ENCODE results near the gene S100A13. TPM values are rescaled to one million over a fixed set of nuclear protein-coding genes. Genes with fewer than 3 reads are reported as not detected.

S100A13 gene
- total and polyA plus RNA-seq, 9 of the 15 experiments (the other 6 are each of a cell fraction or from before 2014, with no cell fraction given): 41.9 to 129 (median 58.0) TPM

DNA sequence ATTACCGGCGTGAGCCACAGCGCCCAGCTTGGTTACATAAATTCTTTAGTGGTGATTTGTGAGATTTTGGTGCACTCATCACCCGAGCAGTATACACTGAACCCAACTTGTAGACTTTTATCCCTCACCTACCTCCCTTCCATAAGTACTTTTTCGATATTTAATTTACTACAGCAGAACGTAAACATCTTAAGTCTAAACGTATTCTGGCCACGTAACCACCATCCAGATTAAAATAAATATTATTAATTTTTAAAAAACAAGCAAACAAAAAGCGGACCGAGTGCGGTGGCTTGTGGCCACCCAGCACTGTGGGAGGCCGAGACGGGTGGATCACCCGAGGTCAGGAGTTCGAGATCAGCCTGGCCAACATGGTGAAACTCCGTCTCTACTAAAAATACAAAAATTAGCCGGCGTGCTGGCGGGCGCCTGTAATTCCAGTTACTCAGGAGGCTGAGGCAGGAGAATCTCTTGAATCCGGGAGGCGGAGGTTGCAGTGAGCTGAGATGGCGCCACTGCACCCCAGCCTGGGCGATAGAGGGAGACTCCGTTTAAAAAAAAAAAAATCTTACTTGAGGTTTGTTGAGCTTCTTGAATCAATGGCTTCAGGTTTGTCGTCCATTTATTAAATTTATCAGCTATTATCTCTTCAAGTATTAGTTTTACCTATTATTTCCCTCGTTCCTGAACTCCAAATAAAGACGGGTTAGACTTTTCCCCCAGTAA lies 44.5 kb upstream of the S100A13 start (continued):
- TF ChIP-seq, protein P1, sequence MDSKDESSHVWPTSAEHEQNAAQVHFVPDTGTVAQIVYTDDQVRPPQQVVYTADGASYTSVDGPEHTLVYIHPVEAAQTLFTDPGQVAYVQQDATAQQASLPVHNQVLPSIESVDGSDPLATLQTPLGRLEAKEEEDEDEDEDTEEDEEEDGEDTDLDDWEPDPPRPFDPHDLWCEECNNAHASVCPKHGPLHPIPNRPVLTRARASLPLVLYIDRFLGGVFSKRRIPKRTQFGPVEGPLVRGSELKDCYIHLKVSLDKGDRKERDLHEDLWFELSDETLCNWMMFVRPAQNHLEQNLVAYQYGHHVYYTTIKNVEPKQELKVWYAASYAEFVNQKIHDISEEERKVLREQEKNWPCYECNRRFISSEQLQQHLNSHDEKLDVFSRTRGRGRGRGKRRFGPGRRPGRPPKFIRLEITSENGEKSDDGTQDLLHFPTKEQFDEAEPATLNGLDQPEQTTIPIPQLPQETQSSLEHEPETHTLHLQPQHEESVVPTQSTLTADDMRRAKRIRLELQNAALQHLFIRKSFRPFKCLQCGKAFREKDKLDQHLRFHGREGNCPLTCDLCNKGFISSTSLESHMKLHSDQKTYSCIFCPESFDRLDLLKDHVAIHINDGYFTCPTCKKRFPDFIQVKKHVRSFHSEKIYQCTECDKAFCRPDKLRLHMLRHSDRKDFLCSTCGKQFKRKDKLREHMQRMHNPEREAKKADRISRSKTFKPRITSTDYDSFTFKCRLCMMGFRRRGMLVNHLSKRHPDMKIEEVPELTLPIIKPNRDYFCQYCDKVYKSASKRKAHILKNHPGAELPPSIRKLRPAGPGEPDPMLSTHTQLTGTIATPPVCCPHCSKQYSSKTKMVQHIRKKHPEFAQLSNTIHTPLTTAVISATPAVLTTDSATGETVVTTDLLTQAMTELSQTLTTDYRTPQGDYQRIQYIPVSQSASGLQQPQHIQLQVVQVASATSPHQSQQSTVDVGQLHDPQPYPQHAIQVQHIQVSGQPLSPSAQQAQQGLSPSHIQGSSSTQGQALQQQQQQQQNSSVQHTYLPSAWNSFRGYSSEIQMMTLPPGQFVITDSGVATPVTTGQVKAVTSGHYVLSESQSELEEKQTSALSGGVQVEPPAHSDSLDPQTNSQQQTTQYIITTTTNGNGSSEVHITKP (IDR thresholded peaks at IDR 0.05; ENCODE audit: partially characterized antibody): peak; percentile 6
- TF ChIP-seq POLR2G (IDR thresholded peaks at IDR 0.05; ENCODE audit: low read depth, low read length) (peak; percentile 62), NRF1 (conservative IDR thresholded peaks at IDR 0.05 in 1 of 2, IDR thresholded peaks at IDR 0.05 in 1 of 2) (0 out of 4 replicates have a peak, but pooled peaks of 1 of the 2 experiments have one; percentile 5), GTF2A2 (tag; IDR thresholded peaks at IDR 0.05) (0 out of 2 replicates have a peak, but pooled peaks have one; percentile 17), RAD21 (CRISPR knock-in tag; conservative IDR thresholded peaks at IDR 0.05 in 1 of 2, IDR thresholded peaks at IDR 0.05 in 1 of 2) (peak in 1 of 2 experiments; percentile 21; a peak in 1 of 4 replicates), ADNP (tag; IDR thresholded peaks at IDR 0.05) (peak; percentile 97), TAF1 (IDR thresholded peaks at IDR 0.05; ENCODE audit: control insufficient read depth, extremely low read depth, insufficient read depth, low read length, severe bottlenecking) (peak; percentile 0), CEBPB (tag; IDR thresholded peaks at IDR 0.05) (peak; percentile 34; the same call in 1 of the 2 replicates), ZNF589 (CRISPR knock-in tag; IDR thresholded peaks at IDR 0.05; ENCODE audit: low read depth) (peak; percentile 70; the same call in 1 of the 2 replicates), GATAD2B (IDR thresholded peaks at IDR 0.05; ENCODE audit: borderline replicate concordance) (0 out of 2 replicates have a peak, but pooled peaks have one; percentile 21), SIN3A (IDR thresholded peaks at IDR 0.05; ENCODE audit: borderline replicate concordance in 2 of 2, control insufficient read depth in 1 of 2, low read depth in 2 of 2, low read length in 2 of 2) (0 out of 4 replicates have a peak, but pooled peaks of 1 of the 2 experiments have one; percentile 16), NFRKB (IDR thresholded peaks at IDR 0.05; ENCODE audit: low read depth) (peak; percentile 50; the same call in 1 of the 2 replicates), CXXC5 (CRISPR knock-in tag; IDR thresholded peaks at IDR 0.05) (peak; percentile 38), NBN (IDR thresholded peaks at IDR 0.05; ENCODE audit: low read depth) (peak; percentile 15; the same call in 1 of the 2 replicates), RBM25 (IDR thresholded peaks at IDR 0.05; ENCODE audit: low read depth, low read length, severe bottlenecking) (peak; percentile 32)
- TF ChIP-seq, protein P2, sequence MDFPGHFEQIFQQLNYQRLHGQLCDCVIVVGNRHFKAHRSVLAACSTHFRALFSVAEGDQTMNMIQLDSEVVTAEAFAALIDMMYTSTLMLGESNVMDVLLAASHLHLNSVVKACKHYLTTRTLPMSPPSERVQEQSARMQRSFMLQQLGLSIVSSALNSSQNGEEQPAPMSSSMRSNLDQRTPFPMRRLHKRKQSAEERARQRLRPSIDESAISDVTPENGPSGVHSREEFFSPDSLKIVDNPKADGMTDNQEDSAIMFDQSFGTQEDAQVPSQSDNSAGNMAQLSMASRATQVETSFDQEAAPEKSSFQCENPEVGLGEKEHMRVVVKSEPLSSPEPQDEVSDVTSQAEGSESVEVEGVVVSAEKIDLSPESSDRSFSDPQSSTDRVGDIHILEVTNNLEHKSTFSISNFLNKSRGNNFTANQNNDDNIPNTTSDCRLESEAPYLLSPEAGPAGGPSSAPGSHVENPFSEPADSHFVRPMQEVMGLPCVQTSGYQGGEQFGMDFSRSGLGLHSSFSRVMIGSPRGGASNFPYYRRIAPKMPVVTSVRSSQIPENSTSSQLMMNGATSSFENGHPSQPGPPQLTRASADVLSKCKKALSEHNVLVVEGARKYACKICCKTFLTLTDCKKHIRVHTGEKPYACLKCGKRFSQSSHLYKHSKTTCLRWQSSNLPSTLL (IDR thresholded peaks at IDR 0.05): 0 out of 2 replicates have a peak, but pooled peaks have one; percentile 25
- TF ChIP-seq, protein P3, sequence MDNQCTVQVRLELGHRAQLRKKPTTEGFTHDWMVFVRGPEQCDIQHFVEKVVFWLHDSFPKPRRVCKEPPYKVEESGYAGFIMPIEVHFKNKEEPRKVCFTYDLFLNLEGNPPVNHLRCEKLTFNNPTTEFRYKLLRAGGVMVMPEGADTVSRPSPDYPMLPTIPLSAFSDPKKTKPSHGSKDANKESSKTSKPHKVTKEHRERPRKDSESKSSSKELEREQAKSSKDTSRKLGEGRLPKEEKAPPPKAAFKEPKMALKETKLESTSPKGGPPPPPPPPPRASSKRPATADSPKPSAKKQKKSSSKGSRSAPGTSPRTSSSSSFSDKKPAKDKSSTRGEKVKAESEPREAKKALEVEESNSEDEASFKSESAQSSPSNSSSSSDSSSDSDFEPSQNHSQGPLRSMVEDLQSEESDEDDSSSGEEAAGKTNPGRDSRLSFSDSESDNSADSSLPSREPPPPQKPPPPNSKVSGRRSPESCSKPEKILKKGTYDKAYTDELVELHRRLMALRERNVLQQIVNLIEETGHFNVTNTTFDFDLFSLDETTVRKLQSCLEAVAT (IDR thresholded peaks at IDR 0.05): 0 out of 4 replicates have a peak, but pooled peaks of 1 of the 2 experiments have one; percentile 8
- TF ChIP-seq, protein P4, sequence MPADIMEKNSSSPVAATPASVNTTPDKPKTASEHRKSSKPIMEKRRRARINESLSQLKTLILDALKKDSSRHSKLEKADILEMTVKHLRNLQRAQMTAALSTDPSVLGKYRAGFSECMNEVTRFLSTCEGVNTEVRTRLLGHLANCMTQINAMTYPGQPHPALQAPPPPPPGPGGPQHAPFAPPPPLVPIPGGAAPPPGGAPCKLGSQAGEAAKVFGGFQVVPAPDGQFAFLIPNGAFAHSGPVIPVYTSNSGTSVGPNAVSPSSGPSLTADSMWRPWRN (IDR thresholded peaks at IDR 0.05; ENCODE audit: low read depth): 0 out of 2 replicates have a peak, but pooled peaks have one; percentile 10

Measured in K562 (cell line).